ENCODE results near the gene MROH7.
"Not testable (repeated sequence)": the region's sequence is repeated elsewhere in the genome, so short reads cannot be mapped to it uniquely, and the experiment has no call there.

Gene MROH7

GRCh38 chr1:54610601-54611580 lies 30.7 kb upstream of the MROH7 start:
- peak; percentile 83 for FAIRE-seq

- FAIRE-seq = no peak
Observed at GRCh38 chr1:54611621-54612020, 30.0 kb upstream of the MROH7 start.

GRCh38 chr1:54614024-54614423 lies 27.6 kb upstream of the MROH7 start:
- no peak for FAIRE-seq

- FAIRE-seq = no peak
Observed at GRCh38 chr1:54614563-54614962, 27.0 kb upstream of the MROH7 start.

- FAIRE-seq = no peak
Observed at GRCh38 chr1:54615531-54616279, 25.9 kb upstream of the MROH7 start.

GRCh38 chr1:54619749-54620148 lies 21.8 kb upstream of the MROH7 start:
- no peak for FAIRE-seq

GRCh38 chr1:54623216-54624007 lies 18.2 kb upstream of the MROH7 start, which contains the start of gene FAM151A:
FAM151A (minus strand) TSS chr1:54623525; CDS start chr1:54623395, 130 bp downstream.
- no peak for FAIRE-seq

- no peak for FAIRE-seq
Observed at GRCh38 chr1:54624466-54625464, 16.8 kb upstream of the MROH7 start.

- FAIRE-seq = no peak
Observed at GRCh38 chr1:54627196-54627595, 14.4 kb upstream of the MROH7 start.

- not testable (repeated sequence) for FAIRE-seq
Observed at GRCh38 chr1:54635804-54636203, 5.8 kb upstream of the MROH7 start.

GRCh38 chr1:54636461-54637446 lies 4.8 kb upstream of the MROH7 start:
- not testable (repeated sequence) for FAIRE-seq

GRCh38 chr1:54640361-54640760 lies 1.2 kb upstream of the MROH7 start:
- no peak for FAIRE-seq

- no peak for FAIRE-seq
Observed at GRCh38 chr1:54643736-54644135, 2.1 kb downstream of the MROH7 start.

GRCh38 chr1:54645806-54646676 lies 4.5 kb downstream of the MROH7 start:
- FAIRE-seq = no peak

- FAIRE-seq = no peak
Observed at GRCh38 chr1:54649130-54649898, 7.7 kb downstream of the MROH7 start.

GRCh38 chr1:54649921-54650320 lies 8.3 kb downstream of the MROH7 start:
- no peak for FAIRE-seq

- FAIRE-seq = no peak
Observed at GRCh38 chr1:54650417-54650816, 8.8 kb downstream of the MROH7 start.

GRCh38 chr1:54651608-54652007 lies 10.0 kb downstream of the MROH7 start:
- no peak for FAIRE-seq

Data from G401.6 (cell line).